ENCODE results near the gene APBB1IP. TPM values are rescaled to one million over a fixed set of nuclear protein-coding genes. Genes with fewer than 3 reads are reported as not detected.

The APBB1IP gene
- total and polyA plus RNA-seq, 2 donors (not counting 1 experiment from before 2014, with no cell fraction given), result 60.1 to 97.0 TPM

DNA sequence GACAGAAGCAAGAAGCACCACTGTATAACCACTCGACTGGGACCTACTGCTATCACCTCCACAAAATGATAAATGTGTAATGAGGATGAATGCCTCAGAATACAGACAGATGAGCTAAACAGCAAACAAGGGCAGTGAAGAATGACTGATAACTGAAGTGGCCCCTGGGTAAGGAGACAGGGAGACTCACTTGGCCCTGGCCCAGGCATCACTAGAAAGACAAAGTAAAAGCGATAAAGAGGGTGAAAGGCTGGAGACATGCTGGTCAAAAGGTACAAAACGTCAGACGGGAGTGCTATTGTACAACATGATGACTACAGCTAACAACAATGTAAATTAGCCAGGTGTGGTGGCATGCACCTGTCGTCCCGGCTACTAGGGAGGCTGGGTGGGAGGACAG, 27.8 kb upstream of the APBB1IP start:
- H3K27ac Mint-ChIP-seq, result no peak overlapping the region
- Histone ChIP-seq H3K27me3 (replicated peaks in 1 of 4; ENCODE audit: control extremely low read depth in 1 of 4, control insufficient read depth in 3 of 4, insufficient read depth in 4 of 4, low read length in 3 of 4) (no peaks in the 10 kb centered on the region), H3K79me2 (ENCODE audit: control insufficient read depth, insufficient read depth, low read length) (no peaks in the 10 kb centered on the region), H3K4me3 (ENCODE audit: control extremely low read depth in 1 of 5, extremely low read depth in 1 of 5, insufficient read depth in 1 of 5, low read depth in 2 of 5, low read length in 4 of 5) (no peak overlapping the region), H3K9me3 (ENCODE audit: control extremely low read depth in 1 of 3, control insufficient read depth in 2 of 3, insufficient read depth in 1 of 3, low read length in 2 of 3) (no peaks in the 10 kb centered on the region), H3K27ac (ENCODE audit: low read length in 2 of 2) (no peak overlapping the region), H3K9ac (ENCODE audit: low read length) (no peak overlapping the region), H3K4me1 (ENCODE audit: control insufficient read depth in 2 of 2, insufficient read depth in 2 of 2, low read length in 2 of 2) (peaks cover 9 to 12% of the 10 kb centered on the region in 2 donors), H3K36me3 (replicated peaks in 1 of 2; ENCODE audit: control extremely low read depth in 1 of 2, control insufficient read depth in 1 of 2, extremely low read depth in 1 of 2, insufficient read depth in 2 of 2, low read length in 1 of 2) (no peaks in the 10 kb centered on the region), H4K20me1 (ENCODE audit: control insufficient read depth, insufficient read depth, low read length, poor library complexity, severe bottlenecking) (no peaks in the 10 kb centered on the region), H3K4me2 (replicated peaks; ENCODE audit: low read depth, low read length, poor library complexity, severe bottlenecking) (no peak overlapping the region), H2AFZ (ENCODE audit: insufficient read depth, low read depth, low read length, poor library complexity, severe bottlenecking) (no peak overlapping the region)
- H3K4me3 Mint-ChIP-seq, result no peak overlapping the region
- intact Hi-C loops (cut with micrococcal nuclease), result no loop called here
- peaks cover 21% of the 10 kb centered on the region for H3K4me1 Mint-ChIP-seq
- DNase-seq (no peak), ATAC-seq (ENCODE audit: low read depth) (no peak)
- TF ChIP-seq, protein P1, sequence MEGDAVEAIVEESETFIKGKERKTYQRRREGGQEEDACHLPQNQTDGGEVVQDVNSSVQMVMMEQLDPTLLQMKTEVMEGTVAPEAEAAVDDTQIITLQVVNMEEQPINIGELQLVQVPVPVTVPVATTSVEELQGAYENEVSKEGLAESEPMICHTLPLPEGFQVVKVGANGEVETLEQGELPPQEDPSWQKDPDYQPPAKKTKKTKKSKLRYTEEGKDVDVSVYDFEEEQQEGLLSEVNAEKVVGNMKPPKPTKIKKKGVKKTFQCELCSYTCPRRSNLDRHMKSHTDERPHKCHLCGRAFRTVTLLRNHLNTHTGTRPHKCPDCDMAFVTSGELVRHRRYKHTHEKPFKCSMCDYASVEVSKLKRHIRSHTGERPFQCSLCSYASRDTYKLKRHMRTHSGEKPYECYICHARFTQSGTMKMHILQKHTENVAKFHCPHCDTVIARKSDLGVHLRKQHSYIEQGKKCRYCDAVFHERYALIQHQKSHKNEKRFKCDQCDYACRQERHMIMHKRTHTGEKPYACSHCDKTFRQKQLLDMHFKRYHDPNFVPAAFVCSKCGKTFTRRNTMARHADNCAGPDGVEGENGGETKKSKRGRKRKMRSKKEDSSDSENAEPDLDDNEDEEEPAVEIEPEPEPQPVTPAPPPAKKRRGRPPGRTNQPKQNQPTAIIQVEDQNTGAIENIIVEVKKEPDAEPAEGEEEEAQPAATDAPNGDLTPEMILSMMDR (IDR thresholded peaks at IDR 0.05), result no peak
- TF ChIP-seq EZH2 (IDR thresholded peaks at IDR 0.05; ENCODE audit: borderline replicate concordance, insufficient read depth, low read depth, low read length, poor library complexity, severe bottlenecking), result no peak
- no peaks in the 10 kb centered on the region for H3K27me3 Mint-ChIP-seq
- CTCF ChIA-PET, result no interaction called here
- 67% methylated on average over 3 of the region's 6 CpGs for WGBS (ENCODE audit: insufficient coverage)
- H3K9me3 Mint-ChIP-seq (ENCODE audit: insufficient read depth), result no peaks in the 10 kb centered on the region
- POLR2A ChIA-PET, result no interaction called here

GRCh38 chr10:26412932-26413331, 25.2 kb upstream of the APBB1IP start:
- no peaks in the 10 kb centered on the region for H3K27me3 ChIP-seq (replicated peaks in 1 of 4; ENCODE audit: control extremely low read depth in 1 of 4, control insufficient read depth in 3 of 4, insufficient read depth in 4 of 4, low read length in 3 of 4)
- Mint-ChIP-seq H3K27ac (no peak overlapping the region), H3K4me1 (peaks cover 24% of the 10 kb centered on the region), H3K9me3 (ENCODE audit: insufficient read depth) (no peaks in the 10 kb centered on the region), H3K4me3 (no peak overlapping the region), H3K27me3 (no peaks in the 10 kb centered on the region)
- 100% methylated on average over 1 of the region's 1 CpG for WGBS (ENCODE audit: insufficient coverage)
- no peak overlapping the region for H3K9ac ChIP-seq (ENCODE audit: low read length)
- no peak overlapping the region for H3K4me2 ChIP-seq (replicated peaks; ENCODE audit: low read depth, low read length, poor library complexity, severe bottlenecking)
- no peaks in the 10 kb centered on the region for H3K79me2 ChIP-seq (ENCODE audit: control insufficient read depth, insufficient read depth, low read length)
- peaks cover 9 to 12% of the 10 kb centered on the region in 2 donors for H3K4me1 ChIP-seq (ENCODE audit: control insufficient read depth in 2 of 2, insufficient read depth in 2 of 2, low read length in 2 of 2)
- no peaks in the 10 kb centered on the region for H3K9me3 ChIP-seq (ENCODE audit: control extremely low read depth in 1 of 3, control insufficient read depth in 2 of 3, insufficient read depth in 1 of 3, low read length in 2 of 3)
- no peak overlapping the region for H2AFZ ChIP-seq (ENCODE audit: insufficient read depth, low read depth, low read length, poor library complexity, severe bottlenecking)
- no peaks in the 10 kb centered on the region for H4K20me1 ChIP-seq (ENCODE audit: control insufficient read depth, insufficient read depth, low read length, poor library complexity, severe bottlenecking)
- intact Hi-C loops (cut with micrococcal nuclease), result no loop called here
- H3K27ac ChIP-seq (ENCODE audit: low read length in 2 of 2), result no peak overlapping the region
- H3K4me3 ChIP-seq (ENCODE audit: control extremely low read depth in 1 of 5, extremely low read depth in 1 of 5, insufficient read depth in 1 of 5, low read depth in 2 of 5, low read length in 4 of 5), result no peak overlapping the region
- ATAC-seq (ENCODE audit: low read depth) (no peak), DNase-seq (no peak)
- POLR2A ChIA-PET, result no interaction called here
- CTCF ChIA-PET, result interaction anchor here (0.8 kb wide), 1 partner anchor 11 kb away, joined by 3 read pairs; no protein-coding TSS in a partner anchor
- TF ChIP-seq, protein P1 (IDR thresholded peaks at IDR 0.05), result no peak
- TF ChIP-seq EZH2 (IDR thresholded peaks at IDR 0.05; ENCODE audit: borderline replicate concordance, insufficient read depth, low read depth, low read length, poor library complexity, severe bottlenecking), result no peak
- no peaks in the 10 kb centered on the region for H3K36me3 ChIP-seq (replicated peaks in 1 of 2; ENCODE audit: control extremely low read depth in 1 of 2, control insufficient read depth in 1 of 2, extremely low read depth in 1 of 2, insufficient read depth in 2 of 2, low read length in 1 of 2)

Data from B cell (primary cell).